GM20431 (cell line): ENCODE measurements around the gene PRRC2A.
"Not testable (repeated sequence)": the region's sequence is repeated elsewhere in the genome, so short reads cannot be mapped to it uniquely, and the experiment has no call there.

Experiments used
- in situ Hi-C: fragments of 300-500 bp; cut with MseI, MboI; formaldehyde crosslinking; loops from one replicate; pipeline ENCODE4 v1.15.0; 2020; ENCODE audit warnings: low sequenced_read_pairs; ENCODE audit not compliant: unreplicated experiment

Gene PRRC2A

DNA sequence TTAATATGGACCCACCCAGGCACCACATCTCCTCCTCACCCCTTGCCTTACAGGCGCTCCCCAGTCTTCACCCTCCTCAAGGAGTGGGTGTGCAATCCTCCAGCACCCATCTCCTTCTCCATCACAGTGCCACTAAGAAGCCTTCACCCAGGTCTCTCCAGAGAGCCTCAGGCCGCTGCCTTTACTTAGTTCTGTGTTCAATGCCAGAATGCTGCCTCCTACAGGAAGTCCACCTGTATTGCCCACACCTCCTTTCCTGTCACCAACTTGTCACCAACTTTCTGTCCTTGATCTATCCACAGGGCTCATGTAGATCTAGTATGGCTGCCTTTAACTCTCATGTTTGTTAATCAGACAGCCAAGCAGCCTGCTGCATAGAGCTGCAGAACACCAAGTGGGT, 35.0 kb upstream of the PRRC2A start:
- in situ Hi-C loops: no loop called here

DNA sequence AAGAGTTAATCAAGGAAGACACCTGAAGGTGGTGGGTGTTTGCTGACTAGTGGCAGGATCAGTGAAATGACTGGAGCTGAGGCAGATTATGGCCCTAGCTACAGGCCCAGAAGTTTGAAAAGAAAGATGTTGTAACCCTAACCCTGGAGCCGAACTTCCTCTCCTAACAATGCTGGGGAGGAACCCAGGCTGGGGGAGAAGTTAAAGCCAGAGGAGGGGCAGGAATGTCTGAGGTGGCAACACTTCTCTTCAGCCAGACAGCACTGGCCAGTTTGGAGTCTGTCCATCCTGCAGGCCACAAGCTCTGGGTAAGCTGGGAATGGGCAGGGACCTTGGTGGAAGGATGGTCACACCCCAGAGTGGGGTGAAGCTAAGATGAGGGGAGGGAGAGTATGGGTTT, 34.5 kb upstream of the PRRC2A start, which contains the start of gene LST1:
Gene LST1, plus strand, starts transcription at position 270 of the 400 bp plus-strand sequence. CDS start 1,023 bp downstream, outside the sequence.
- in situ Hi-C loops: no loop called here

DNA sequence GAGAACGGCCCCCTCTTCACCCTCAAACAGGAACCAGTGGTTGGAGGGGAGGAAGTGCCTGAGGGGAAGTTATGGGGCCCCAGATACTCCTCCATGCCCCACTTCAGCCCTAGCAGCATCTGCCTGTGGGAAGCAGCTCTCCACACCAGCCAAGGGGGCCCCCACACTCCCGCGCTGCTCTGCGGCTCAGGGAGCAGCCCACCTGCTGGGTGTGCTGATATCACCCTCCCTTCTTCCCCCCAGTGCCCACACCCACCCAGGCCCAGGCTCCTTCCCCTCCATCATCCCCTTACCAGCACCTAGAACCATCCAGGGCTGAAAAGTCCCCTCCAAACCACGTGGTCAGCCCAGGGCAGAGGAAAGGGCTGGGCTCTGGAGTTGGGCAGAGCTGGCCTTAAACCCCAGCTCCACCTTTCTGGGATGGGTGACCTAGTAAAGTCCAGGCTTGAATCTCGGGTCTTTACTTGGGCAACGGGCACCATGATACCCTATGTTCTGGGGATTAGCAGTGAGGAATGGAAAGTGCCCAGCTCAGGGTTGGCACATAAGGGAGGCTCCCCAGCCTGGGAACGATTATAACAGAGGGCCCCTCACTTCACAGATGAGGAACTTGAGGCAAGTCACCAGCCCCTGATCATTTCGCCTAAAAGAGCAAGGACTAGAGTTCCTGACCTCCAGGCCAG, 33.8 kb upstream of the PRRC2A start:
- in situ Hi-C loops: no loop called here

DNA sequence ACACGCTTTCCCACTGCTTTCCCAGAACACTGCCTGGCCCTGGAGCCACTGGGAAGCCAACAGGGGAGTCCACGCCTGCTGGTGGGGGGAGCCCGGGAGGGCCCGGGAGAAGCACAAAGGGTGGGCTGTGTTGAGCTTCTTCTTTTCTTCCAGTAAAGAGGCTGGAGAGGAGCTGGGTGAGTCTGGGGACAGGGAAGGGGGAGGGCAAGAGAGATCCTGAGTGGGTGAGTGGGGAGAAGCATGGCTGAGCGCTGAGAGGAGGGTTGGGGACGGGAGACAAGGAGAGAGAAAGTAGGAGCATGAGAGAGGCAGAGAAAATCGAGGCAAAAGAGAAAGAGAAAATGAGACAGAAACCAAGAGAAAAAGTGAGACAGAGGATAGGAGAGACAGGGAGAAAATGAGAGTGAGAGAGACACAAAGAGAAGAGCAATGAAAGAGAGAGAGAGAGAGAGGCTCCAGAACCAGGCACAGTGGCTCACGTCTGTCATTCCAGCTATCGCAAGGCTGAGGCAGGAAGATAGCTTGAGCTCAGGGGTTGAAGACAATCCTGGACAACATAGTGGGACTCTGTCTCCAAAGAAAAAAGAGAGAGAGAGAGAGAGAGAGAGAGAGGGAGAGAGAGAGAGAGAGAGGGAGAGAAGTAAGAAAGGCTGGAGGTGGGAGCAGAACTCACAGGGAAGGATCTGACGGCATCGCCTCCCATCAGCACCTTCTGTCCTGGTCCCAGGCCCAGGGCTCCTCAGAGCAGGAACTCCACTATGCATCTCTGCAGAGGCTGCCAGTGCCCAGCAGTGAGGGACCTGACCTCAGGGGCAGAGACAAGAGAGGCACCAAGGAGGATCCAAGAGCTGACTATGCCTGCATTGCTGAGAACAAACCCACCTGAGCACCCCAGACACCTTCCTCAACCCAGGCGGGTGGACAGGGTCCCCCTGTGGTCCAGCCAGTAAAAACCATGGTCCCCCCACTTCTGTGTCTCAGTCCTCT, 32.4 kb upstream of the PRRC2A start:
- in situ Hi-C loops: no loop called here

DNA sequence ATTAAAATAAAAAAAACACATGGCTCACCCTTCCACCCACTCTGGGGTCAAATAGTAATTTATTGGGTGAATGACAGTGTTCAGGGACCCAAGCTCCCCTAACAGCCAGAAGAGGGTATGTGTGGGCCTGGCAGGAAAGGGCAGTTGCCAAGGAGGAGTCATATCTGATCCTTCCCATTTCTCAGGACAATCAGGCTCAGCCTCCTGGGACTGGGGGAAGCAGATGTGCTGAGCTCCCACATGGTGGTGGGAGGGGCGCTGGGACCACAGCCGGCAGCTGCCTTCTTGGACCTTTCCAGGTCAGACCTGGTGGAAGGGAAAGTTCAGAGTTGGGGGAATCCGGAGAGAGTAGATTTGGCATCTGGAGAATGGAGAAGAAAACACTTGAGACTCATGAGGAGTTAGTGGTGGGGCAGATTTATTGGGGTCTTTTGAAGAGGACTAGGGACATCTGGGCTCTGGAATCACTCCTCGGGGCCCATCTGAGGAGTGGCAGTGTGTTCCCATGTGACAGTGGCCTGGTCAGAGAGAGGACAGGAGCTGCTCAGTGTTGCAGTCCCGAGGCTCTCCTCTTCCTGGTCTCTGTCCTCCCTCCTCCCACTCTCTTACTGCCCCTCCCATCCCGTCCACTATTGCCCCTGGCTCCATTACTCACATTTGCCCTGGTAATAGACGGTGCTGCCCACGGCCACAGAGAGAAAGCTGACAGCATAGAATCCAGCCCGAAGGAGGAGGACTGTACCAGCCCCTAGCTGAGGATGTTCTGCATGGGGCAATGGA, 31.5 kb upstream of the PRRC2A start:
- in situ Hi-C loops: no loop called here

DNA sequence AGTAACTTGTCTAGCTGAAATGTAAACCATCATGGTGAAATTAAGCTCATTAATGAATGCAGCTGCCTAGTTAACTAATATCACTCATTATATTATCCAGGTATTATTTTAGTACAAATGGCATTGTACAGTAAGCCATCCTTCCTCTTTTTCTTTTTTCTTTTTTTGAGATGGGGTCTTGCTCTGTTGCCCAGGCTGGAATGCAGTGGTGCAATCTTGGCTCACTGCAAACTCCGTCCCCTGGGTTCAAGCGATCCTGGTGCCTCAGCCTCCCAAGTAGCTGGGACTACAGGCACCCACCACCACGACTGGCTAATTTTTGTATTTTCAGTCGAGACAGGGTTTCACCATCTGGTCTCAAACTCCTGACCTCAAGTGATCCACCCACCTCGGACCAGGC, 29.8 kb upstream of the PRRC2A start:
- in situ Hi-C loops: not testable (repeated sequence)

DNA sequence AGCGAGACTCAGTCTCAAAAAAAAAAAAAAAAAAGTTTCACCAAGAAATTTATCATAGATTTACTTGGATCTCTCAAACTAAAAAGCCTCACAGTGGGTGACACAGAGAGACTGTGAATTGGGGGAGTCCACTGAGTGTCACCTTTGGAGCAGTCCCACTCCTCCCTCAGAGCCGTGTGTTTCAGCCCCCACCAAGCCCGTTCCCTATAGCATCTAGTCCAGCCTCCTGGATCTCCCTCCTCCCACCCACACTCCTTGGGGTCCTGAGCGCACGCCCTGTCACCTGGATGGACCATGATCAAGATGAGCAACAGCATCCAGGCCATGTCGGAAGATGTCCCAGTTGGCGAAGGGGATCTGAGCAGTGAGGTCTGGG, 28.1 kb upstream of the PRRC2A start:
- in situ Hi-C loops: no loop called here

DNA sequence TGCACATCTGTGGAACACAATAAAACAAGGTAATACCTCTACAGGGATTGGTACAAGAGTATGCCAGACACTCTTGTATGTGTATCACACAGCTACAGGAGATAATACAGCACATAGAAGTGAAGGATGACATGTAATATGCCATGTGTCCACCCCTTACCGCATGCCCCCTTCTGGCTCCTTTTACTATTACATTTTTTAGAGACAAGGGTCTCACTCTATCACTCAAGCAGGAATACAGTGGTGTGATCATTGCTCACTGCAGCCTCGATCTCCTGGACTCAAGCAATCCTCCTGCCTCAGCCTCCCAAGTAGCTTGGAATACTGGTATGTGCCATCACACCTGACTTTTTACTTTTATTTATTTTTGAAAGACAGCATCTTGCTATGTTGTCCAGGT, 23.5 kb upstream of the PRRC2A start:
- in situ Hi-C loops: no loop called here

DNA sequence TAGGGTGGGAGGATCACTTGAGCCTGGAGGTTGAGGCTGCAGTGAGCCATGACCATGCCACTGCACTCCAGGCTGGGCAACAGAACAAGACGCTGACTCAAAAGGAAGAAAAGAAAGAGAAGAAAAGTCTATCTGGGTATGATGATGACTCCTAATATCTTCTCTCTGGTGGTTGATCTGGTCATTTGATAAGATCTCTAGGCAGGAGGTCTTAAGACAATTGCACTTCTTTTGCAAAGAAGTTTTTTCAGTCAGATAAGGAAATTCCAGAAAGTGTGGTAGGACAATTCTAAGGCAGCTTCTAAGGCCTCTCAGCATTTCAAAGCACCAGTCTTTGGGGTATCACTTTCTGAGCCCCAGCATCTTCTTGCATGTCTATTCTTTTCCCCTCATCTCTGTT, 13.2 kb upstream of the PRRC2A start:
- in situ Hi-C loops: no loop called here

DNA sequence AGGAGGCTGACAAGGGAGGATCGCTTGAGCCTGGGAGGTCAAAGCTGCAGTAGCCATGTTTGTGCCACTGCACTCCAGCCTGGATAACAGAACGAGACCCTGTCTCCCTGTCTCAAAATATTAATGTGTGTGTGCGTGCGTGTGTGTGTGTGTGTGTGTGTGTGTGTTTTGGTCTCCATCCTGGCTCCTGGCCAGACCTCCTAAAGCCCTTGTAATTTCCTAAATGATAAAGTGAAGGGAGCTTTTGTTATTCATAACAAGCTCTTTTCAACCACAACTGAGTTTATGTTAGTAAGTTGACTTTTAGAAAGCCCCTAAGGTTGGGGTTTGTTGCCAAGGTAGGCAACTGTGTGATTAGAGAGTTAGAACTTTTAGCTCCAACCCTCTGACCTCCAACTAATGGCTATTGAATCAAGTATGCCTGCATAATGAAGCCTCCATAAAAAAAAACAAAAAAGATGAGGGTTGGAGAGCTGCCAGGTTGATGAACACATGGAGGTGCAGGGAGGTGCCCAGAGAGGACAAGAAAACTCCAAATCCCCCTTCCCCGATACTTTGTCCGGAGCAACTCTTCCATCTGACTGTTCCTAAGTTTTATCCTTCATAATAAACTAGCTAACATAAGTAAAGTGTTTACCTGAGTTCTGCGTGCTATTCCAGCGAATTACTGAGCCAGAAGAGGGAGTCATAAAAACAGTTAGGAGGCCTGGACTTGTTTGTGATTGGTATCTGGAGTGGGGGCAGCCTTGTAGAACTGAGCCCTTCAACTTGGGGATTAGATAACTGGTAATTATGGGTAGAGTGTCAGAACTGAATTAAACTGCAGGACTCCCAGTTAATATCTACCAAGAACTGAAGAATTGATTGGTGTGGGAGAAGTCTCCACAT, 10.8 kb upstream of the PRRC2A start:
- in situ Hi-C loops: no loop called here

DNA sequence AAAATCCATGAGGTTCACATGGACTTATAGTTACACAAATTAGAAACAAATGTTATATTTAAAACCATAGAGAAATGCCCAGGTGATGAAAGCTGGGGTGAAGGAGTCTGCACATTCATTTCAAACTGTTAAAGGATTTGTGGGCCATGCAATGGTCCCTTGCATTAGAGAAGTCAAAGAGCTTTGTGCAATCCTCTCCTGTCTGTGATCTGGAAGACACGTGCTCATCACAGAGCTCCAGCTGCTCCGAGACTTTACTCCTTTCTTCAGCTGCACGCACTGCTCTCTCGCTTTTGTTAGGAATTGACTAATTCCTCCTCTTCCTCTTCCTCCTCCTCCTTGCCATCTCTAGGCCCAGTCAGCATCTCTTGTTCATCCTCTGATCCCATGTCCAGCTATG, 9.5 kb upstream of the PRRC2A start:
- in situ Hi-C loops: no loop called here

DNA sequence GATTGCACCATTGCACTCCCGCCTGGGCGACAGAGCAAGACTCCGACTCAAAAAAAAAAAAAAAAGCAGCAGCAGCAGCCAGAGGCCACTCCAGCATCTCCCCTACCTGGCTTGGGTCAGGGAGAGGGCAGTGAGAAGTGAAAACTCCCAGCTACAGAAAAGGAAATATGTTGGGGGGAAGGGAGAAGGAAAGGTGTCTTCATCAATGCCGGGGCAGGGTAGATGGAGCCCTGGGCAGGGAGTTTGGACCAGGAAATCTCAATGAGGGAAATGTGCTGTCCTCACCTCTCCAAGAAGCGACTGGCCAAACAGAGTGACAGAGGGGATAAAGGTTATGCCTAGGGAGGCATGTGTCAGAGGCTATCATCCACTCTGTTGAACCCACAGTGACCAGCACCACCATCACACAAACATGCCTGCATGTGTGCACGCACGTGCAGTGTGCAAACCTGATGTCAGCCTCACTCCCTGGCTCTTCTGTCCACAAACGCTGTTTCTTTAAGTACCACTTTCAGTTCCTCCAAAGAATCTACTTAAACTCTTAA, 6.4 kb upstream of the PRRC2A start:
- in situ Hi-C loops: no loop called here

DNA sequence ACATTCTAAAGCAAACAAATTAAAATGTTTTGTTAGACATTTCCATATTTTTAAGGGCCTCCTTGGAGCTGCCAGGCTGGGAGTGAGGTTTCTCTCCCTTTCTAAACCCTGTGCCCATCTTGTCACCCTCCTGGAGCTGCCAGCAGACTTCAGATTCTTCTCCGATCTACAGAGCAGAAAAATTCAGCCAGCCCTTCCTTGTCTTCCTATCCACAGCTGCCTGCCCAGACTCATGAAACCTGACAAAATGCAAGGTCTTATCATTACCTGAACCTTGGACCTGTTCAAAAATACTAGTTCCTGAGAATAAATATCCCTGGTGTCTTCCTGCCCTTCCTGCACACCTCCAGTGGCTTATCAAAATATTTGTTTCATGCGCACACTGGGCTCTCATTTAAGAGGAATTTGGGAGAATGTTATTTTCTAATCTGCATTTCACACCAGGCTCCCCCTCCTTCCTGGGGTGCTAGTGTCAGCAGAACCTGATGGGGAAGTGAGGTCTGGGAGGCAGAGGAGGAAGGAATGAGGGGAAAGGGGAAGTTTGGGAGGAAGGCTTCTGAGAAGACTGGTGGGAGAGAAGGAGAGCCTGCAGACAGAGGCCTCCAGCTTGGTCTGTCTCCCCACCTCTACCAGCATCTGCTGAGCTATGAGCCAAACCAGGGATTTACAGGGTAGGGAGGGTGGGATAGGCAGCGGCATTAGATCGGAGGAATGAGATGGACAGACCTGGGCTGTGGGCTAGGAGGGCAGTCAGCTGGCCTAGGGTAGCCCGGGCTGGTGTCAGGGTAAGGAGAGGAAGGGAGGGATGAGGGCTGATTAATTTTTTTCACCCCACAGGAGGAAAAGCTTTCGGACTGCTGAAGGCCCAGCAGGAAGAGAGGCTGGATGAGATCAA, 5.6 kb upstream of the PRRC2A start, which contains the start of gene AIF1:
Gene AIF1, plus strand, starts transcription at position 551 of the 895 bp plus-strand sequence. Its CDS starts 96 bp downstream, at position 647.
- in situ Hi-C loops: no loop called here

DNA sequence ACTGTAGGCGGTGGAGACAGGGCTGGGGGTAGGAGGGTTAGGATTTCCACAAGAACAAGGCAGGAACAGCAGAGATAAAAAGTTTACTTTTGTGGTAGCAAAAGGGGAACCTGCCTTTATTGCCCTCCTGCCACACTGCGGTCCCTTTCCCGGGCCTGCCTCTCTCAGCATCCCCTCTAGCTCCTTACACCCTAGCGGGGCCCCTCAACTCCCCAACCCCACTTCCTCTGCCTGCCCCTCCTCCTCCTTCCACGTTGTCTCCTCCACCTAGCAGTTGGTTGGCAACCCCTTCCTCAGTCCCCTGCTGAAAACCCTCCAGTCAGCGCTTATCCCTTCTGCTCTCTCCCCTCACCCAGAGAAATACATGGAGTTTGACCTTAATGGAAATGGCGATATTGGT, 4.8 kb upstream of the PRRC2A start:
- in situ Hi-C loops: no loop called here

DNA sequence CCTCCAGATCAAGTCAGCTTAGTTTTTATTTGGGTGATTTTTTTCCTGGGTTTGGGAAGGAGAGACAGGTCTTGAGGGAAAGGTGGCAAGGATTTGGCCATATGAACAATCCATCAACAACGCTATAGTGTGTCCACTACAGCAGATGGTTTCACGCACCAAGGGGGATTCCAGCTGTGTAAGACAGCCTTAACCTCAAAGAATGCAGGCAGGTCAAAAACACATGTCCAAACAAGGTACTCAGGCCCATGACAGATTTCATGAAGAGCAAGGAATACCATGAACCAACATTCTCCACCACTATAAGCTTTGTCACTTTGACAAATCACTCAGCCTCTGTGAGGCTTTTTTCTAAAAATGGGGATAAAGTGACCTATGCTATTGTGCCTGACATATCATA, 3.5 kb upstream of the PRRC2A start:
- in situ Hi-C loops: no loop called here

DNA sequence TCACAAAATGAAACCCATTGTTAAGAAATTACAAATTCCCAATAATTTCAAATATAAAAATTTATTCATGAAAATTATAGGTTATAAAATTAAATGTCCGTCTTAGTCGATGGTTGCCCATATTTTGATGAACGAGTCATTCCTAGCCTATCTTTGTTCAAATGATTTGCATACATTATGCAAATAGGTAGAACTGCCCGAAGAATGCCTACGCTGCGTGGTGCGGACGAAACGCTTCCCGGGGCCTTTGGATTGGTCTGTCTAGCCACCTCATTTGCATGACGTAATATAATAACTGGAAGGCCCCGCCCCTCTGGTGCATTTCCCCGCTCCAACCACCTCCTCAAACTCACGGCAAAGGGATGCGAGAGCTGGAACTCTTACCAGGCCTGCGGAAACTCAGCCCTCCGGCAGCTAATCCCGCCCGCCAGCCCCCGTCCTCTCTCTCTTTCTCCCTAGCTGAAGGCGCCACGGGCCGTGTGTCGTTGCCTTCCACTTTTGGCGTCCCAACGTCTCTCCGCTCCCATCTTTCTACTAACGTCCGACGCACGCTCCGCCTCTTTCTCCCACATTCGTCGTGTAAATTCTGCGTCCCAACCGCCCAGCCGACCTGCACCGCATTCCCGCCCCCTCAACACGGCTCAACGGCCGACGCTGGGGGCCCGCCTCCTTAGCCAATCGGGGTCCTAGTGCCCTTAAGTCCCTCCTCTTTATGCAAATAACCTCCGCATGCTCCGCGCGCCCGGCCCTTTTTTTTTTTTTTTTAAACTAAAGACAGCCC, 520 bp upstream of the PRRC2A start:
- in situ Hi-C loops: no loop called here

DNA sequence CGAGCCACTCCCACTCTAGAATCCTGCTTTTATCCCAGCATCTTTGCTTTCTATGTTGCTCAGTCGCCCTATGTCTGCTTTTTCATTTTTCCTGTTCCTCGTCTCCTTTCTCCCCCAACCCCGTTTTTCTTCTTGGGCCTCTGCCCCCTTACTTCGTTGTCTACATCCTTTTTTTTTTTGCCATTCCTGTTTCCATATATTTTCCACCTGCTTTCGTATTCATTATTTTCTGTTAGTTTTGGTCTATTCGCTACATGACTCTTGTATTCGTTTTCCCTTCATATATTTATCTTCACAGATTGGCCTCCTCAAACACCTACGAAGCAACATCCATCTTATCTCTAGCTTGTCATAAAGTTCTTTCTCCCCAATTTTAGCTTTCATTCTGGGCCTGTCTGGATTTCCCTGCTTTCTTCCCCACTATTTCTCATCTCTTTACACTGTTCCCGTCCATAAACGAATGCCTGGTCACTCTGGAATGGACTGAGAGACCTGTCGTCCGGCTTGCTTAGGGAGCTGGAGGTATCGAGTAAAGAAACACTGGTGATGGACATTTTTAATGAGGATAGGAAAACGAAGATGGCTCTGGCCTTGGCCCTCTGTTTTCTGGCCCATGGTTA, 915 bp downstream of the PRRC2A start:
- in situ Hi-C loops: no loop called here
